SH-SY5Y (cell line): ENCODE measurements around the gene LY86.

Experiments used
- GATA2 ChIP-seq: IDR thresholded peaks from 2 replicates; pipeline ENCODE4 v1.6.1; 2011; ENCODE audit warnings: mild to moderate bottlenecking, low read depth, low read length
- GATA3 ChIP-seq: IDR thresholded peaks from 2 replicates; pipeline ENCODE4 v1.6.1; 2011; ENCODE audit warnings: low read depth, mild to moderate bottlenecking, low read length, moderate library complexity

GRCh38 chr6:6584310-6585002 is 4.1 kb upstream of the LY86 start:
- TF ChIP-seq GATA2 (no peak), GATA3 (no peak)
